Measurements from ENCODE around the gene COQ3. TPM values are rescaled to one million over a fixed set of nuclear protein-coding genes. Genes with fewer than 3 reads are reported as not detected.
"Not testable (repeated sequence)": the region's sequence is repeated elsewhere in the genome, so short reads cannot be mapped to it uniquely, and the experiment has no call there.

The COQ3 gene
- total RNA-seq, 1 experiment from 2014 or later = 13.9 TPM

DNA sequence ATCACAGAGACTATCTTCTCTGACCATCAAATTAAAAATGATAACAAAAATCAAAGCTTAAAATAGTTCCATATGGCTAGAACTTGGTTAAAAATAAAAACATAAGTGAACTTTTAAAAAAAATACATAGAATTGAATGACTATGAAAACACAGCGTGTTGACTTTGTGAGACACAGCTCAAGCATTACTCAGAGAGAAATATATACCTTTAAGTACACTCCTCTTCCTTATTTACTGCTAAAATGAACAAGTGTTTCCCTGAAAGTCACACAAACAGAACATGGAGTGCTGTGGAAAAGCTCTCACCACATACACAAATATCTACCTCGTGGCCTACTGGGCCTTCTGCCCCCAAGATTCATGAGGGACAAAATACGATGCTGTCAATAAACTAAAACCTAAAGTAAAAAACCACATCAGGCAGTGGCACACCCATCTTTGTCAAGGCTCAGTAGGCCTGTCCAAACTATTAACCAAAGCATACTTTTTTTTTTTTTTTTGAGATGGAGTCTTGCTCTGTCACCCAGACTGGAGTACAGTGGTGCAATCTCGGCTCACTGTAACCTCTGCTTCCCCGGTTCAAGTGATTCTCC lies 52.0 kb downstream of the COQ3 start:
- no peaks in the 10 kb centered on the region for H3K9me3 Mint-ChIP-seq
- H3K36me3 Mint-ChIP-seq = no peaks in the 10 kb centered on the region
- no peaks in the 10 kb centered on the region for H3K27me3 Mint-ChIP-seq (ENCODE audit: low read depth)
- POLR2A ChIA-PET = no interaction called here
- DNase-seq (ENCODE audit: low spot score) (no peak), ATAC-seq (no peak)
- TF ChIP-seq NFYB (CRISPR knock-in tag; conservative IDR thresholded peaks at IDR 0.05; ENCODE audit: low read depth) = no peak
- no peak for TF ChIP-seq CBFB (CRISPR knock-in tag; IDR thresholded peaks at IDR 0.05; ENCODE audit: low read depth)
- TF ChIP-seq, protein P1, sequence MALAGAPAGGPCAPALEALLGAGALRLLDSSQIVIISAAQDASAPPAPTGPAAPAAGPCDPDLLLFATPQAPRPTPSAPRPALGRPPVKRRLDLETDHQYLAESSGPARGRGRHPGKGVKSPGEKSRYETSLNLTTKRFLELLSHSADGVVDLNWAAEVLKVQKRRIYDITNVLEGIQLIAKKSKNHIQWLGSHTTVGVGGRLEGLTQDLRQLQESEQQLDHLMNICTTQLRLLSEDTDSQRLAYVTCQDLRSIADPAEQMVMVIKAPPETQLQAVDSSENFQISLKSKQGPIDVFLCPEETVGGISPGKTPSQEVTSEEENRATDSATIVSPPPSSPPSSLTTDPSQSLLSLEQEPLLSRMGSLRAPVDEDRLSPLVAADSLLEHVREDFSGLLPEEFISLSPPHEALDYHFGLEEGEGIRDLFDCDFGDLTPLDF (CRISPR knock-in tag; IDR thresholded peaks at IDR 0.05) = no peak
- TF ChIP-seq PRRX2 (CRISPR knock-in tag; IDR thresholded peaks at IDR 0.05) = no peak
- no peak for TF ChIP-seq ZNF232 (CRISPR knock-in tag; IDR thresholded peaks at IDR 0.05)
- TF ChIP-seq MAX (CRISPR knock-in tag; IDR thresholded peaks at IDR 0.05) = no peak
- TF ChIP-seq GTF2I (CRISPR knock-in tag; conservative IDR thresholded peaks at IDR 0.05) = no peak
- TF ChIP-seq HMGA2 (CRISPR knock-in tag; IDR thresholded peaks at IDR 0.05) = no peak
- CTCF ChIA-PET = interaction anchor here (1.4 kb wide), 1 partner anchor 12 kb away, joined by 5 read pairs; no protein-coding TSS in a partner anchor
- no peak overlapping the region for H3K27ac Mint-ChIP-seq
- H3K4me1 Mint-ChIP-seq = peaks cover 22% of the 10 kb centered on the region
- H3K4me3 Mint-ChIP-seq = no peak overlapping the region

- DNase-seq (ENCODE audit: low spot score) (no peak), ATAC-seq (peak; percentile 56)
- Mint-ChIP-seq H3K4me1 (peaks cover 17% of the 10 kb centered on the region), H3K27me3 (ENCODE audit: low read depth) (no peaks in the 10 kb centered on the region), H3K36me3 (0 out of 2 replicates have a peak, but pooled peaks cover 4% of the 10 kb centered on the region), H3K4me3 (no peak overlapping the region), H3K9me3 (no peaks in the 10 kb centered on the region), H3K27ac (no peak overlapping the region)
- TF ChIP-seq JUN (CRISPR knock-in tag; IDR thresholded peaks at IDR 0.05) = no peak
- TF ChIP-seq ELF4 (CRISPR knock-in tag; IDR thresholded peaks at IDR 0.05; ENCODE audit: low read depth) = no peak
- TF ChIP-seq, protein P2, sequence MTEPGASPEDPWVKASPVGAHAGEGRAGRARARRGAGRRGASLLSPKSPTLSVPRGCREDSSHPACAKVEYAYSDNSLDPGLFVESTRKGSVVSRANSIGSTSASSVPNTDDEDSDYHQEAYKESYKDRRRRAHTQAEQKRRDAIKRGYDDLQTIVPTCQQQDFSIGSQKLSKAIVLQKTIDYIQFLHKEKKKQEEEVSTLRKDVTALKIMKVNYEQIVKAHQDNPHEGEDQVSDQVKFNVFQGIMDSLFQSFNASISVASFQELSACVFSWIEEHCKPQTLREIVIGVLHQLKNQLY (CRISPR knock-in tag; IDR thresholded peaks at IDR 0.05) = no peak
- TF ChIP-seq E2F4 (CRISPR knock-in tag; IDR thresholded peaks at IDR 0.05; ENCODE audit: borderline replicate concordance, low read depth) = no peak
- no peak for TF ChIP-seq HMGA2 (CRISPR knock-in tag; IDR thresholded peaks at IDR 0.05)
- TF ChIP-seq ZBTB21 (CRISPR knock-in tag; IDR thresholded peaks at IDR 0.05; ENCODE audit: borderline replicate concordance) = no peak
- TF ChIP-seq ZMAT4 (CRISPR knock-in tag; IDR thresholded peaks at IDR 0.05) = no peak
- TF ChIP-seq MXD4 (CRISPR knock-in tag; IDR thresholded peaks at IDR 0.05; ENCODE audit: borderline replicate concordance) = no peak
- no peak for TF ChIP-seq NFE2L1 (CRISPR knock-in tag; IDR thresholded peaks at IDR 0.05)
- TF ChIP-seq, protein P1 (CRISPR knock-in tag; IDR thresholded peaks at IDR 0.05) = no peak
- no peak for TF ChIP-seq ZNF396 (CRISPR knock-in tag; IDR thresholded peaks at IDR 0.05; ENCODE audit: borderline replicate concordance)
- no peak for TF ChIP-seq SOX15 (CRISPR knock-in tag; IDR thresholded peaks at IDR 0.05)
- ChIA-PET CTCF (interaction anchor here (1.2 to 2.4 kb wide), 3 partner anchors 8 to 14 kb away, joined by 3 to 12 read pairs (median 5); no protein-coding TSS in a partner anchor), POLR2A (interaction anchor here (1.0 kb wide), 1 partner anchor 57 kb away, joined by 3 read pairs; no protein-coding TSS in a partner anchor)
Observed at GRCh38 chr6:99338188-99338587, 55.8 kb downstream of the COQ3 start.

GRCh38 chr6:99335298-99335697 lies 58.7 kb downstream of the COQ3 start:
- POLR2A ChIA-PET; H3K27me3 Mint-ChIP-seq (ENCODE audit: low read depth); H3K4me3 Mint-ChIP-seq; ATAC-seq; H3K36me3 Mint-ChIP-seq; H3K9me3 Mint-ChIP-seq; DNase-seq (ENCODE audit: low spot score); H3K27ac Mint-ChIP-seq: not testable (repeated sequence)
- H3K4me1 Mint-ChIP-seq = peaks cover 17% of the 10 kb centered on the region
- CTCF ChIA-PET = interaction anchor here (1.1 to 1.6 kb wide), 5 partner anchors 12 to 91 kb away, joined by 4 to 21 read pairs (median 9); partner anchors contain the start of genes COQ3 and PNISR

Measured in WTC11 (cell line).